Ishikawa (cell line): ENCODE measurements around the gene DAB2.

Source experiments
- CEBPB ChIP-seq: IDR thresholded peaks from 2 replicates; pipeline ENCODE4 v1.6.1; 2012
- CREB1 ChIP-seq: IDR thresholded peaks from 2 replicates; pipeline ENCODE4 v1.6.1; 2012; ENCODE audit warnings: low read depth
- EGR1 ChIP-seq: IDR thresholded peaks from 2 replicates; pipeline ENCODE4 v1.6.1; 2012
- EP300 ChIP-seq: IDR thresholded peaks from 2 replicates; pipeline ENCODE4 v1.6.1; 2012; ENCODE audit warnings: borderline replicate concordance
- FOXM1 ChIP-seq: IDR thresholded peaks from 2 replicates; pipeline ENCODE4 v1.6.1; 2012; ENCODE audit warnings: low read depth, borderline replicate concordance
- MAX ChIP-seq: IDR thresholded peaks from 2 replicates; pipeline ENCODE4 v1.6.1; 2012
- NFIC ChIP-seq: IDR thresholded peaks from 2 replicates; pipeline ENCODE4 v1.6.1; 2012
- RAD21 ChIP-seq: IDR thresholded peaks from 2 replicates; pipeline ENCODE4 v1.6.1; 2012; ENCODE audit warnings: low read depth
- TAF1 ChIP-seq: IDR thresholded peaks from 2 replicates; pipeline ENCODE4 v1.6.1; 2012; ENCODE audit warnings: low read depth, mild to moderate bottlenecking
- TCF12 ChIP-seq: IDR thresholded peaks from 2 replicates; pipeline ENCODE4 v1.6.1; 2012; ENCODE audit warnings: low read depth
- TEAD4 ChIP-seq: IDR thresholded peaks from 2 replicates; pipeline ENCODE4 v1.6.1; 2012
- YY1 ChIP-seq: IDR thresholded peaks from 2 replicates; pipeline ENCODE4 v1.6.1; 2012; ENCODE audit warnings: low read depth
- ZBTB7A ChIP-seq: IDR thresholded peaks from 2 replicates; pipeline ENCODE4 v1.6.1; 2012; ENCODE audit warnings: low read depth
- TF ChIP-seq, protein P1 (sequence below): IDR thresholded peaks from 2 replicates; pipeline ENCODE4 v1.6.1; 2012
- TF ChIP-seq, protein P2 (sequence below): IDR thresholded peaks from 2 replicates; pipeline ENCODE4 v1.6.1; 2012; ENCODE audit warnings: low read depth, mild to moderate bottlenecking

Gene DAB2

DNA sequence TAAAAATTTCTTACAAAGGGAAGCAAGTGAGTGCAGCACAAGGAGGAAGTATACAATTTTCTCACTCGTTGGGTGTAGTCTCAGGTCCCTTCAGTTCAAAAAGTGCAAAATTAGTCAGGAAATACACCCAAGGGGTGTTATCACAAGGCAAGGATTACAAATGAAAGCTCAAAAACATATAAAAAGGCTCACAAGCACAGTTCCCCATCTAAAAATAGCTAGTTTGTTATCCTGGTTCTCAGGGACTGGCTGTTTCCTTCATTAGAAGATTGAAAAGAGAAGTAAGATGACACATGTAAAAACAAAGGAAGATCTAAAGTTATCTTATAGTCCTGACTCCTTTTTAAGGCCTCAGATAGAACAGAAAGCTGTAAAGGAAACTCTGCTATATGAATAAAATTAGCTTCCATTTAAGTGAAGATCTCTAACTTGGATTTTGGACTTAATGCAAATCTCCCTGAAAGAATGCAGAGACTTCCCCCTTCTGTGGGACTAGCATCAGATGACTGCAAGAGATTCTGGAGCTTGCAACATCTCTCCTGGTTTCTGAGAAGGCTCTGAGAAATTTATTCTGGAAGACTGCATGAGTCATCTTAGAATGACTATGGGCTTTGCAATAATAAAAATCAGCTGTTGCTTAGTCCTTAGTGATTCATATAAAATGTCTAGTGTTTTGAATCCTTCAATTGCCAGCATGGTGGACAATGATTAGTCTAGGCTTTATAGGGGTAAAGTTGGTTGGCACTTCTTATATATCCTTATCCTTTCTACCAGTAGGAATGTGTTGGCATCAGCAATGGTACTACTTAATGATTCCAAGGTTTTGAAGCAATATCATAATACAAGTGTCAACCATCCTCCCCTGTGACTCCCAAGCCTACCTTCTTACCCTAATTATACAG, 25.4 kb downstream of the DAB2 start:
- TF ChIP-seq TAF1 (no peak), FOXM1 (no peak), MAX (no peak), EP300 (no peak), YY1 (no peak), NFIC (no peak), TCF12 (no peak), ZBTB7A (no peak), CREB1 (no peak), EGR1 (no peak), CEBPB (no peak), TEAD4 (no peak), RAD21 (no peak)
- TF ChIP-seq, protein P1, sequence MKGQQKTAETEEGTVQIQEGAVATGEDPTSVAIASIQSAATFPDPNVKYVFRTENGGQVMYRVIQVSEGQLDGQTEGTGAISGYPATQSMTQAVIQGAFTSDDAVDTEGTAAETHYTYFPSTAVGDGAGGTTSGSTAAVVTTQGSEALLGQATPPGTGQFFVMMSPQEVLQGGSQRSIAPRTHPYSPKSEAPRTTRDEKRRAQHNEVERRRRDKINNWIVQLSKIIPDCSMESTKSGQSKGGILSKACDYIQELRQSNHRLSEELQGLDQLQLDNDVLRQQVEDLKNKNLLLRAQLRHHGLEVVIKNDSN = no peak
- TF ChIP-seq, protein P2, sequence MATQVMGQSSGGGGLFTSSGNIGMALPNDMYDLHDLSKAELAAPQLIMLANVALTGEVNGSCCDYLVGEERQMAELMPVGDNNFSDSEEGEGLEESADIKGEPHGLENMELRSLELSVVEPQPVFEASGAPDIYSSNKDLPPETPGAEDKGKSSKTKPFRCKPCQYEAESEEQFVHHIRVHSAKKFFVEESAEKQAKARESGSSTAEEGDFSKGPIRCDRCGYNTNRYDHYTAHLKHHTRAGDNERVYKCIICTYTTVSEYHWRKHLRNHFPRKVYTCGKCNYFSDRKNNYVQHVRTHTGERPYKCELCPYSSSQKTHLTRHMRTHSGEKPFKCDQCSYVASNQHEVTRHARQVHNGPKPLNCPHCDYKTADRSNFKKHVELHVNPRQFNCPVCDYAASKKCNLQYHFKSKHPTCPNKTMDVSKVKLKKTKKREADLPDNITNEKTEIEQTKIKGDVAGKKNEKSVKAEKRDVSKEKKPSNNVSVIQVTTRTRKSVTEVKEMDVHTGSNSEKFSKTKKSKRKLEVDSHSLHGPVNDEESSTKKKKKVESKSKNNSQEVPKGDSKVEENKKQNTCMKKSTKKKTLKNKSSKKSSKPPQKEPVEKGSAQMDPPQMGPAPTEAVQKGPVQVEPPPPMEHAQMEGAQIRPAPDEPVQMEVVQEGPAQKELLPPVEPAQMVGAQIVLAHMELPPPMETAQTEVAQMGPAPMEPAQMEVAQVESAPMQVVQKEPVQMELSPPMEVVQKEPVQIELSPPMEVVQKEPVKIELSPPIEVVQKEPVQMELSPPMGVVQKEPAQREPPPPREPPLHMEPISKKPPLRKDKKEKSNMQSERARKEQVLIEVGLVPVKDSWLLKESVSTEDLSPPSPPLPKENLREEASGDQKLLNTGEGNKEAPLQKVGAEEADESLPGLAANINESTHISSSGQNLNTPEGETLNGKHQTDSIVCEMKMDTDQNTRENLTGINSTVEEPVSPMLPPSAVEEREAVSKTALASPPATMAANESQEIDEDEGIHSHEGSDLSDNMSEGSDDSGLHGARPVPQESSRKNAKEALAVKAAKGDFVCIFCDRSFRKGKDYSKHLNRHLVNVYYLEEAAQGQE = no peak

GRCh38 chr5:39396843-39397242, 27.9 kb downstream of the DAB2 start:
- TF ChIP-seq ZBTB7A (no peak), CEBPB (no peak), NFIC (no peak), YY1 (no peak), EGR1 (no peak), CREB1 (no peak), MAX (no peak), RAD21 (no peak), FOXM1 (no peak), TAF1 (no peak), TEAD4 (no peak), EP300 (no peak)
- TF ChIP-seq, protein P2 = no peak
- TF ChIP-seq, protein P1 = no peak

- TF ChIP-seq TAF1 = no peak
Observed at GRCh38 chr5:39395521-39395920, 29.3 kb downstream of the DAB2 start.

- TF ChIP-seq NFIC (no peak), CEBPB (no peak), RAD21 (no peak), YY1 (no peak), FOXM1 (no peak), TCF12 (no peak), EGR1 (no peak), MAX (no peak), TAF1 (no peak), EP300 (no peak), ZBTB7A (no peak), CREB1 (no peak)
- TF ChIP-seq, protein P1 = no peak
- TF ChIP-seq, protein P2 = no peak
Observed at GRCh38 chr5:39394946-39395345, 29.8 kb downstream of the DAB2 start.
